Stimulated activated CD4-positive, alpha-beta T cell treated with anti-CD3 and anti-CD28 coated beads, Interleukin-4, amount 100 ng/mL, for 48 hours (primary cell): ENCODE data around the gene BCL2.
A peak's percentile ranks its signal among the peaks of the same experiment; 100 is the strongest.

Source experiments
- DNase-seq, 2 donors: peaks; one replicate each; pipeline ENCODE4 v3.0.0-alpha.2; 2020; ENCODE audit warnings: low read depth in 2 of 2

The BCL2 gene

GRCh38 chr18:63084219-63084618, 235.3 kb downstream of the BCL2 start:
- DNase-seq = no peak

- no peak for DNase-seq
These were observed 236.0 kb downstream of the BCL2 start for GRCh38 chr18:63083555-63083954.

GRCh38 chr18:63083020-63083531, 236.5 kb downstream of the BCL2 start:
- DNase-seq = no peak

GRCh38 chr18:63082366-63083019, 237.1 kb downstream of the BCL2 start:
- no peak for DNase-seq

- DNase-seq = no peak
These were observed 240.5 kb downstream of the BCL2 start for GRCh38 chr18:63079114-63079513.

- DNase-seq = no peak
These were observed 241.1 kb downstream of the BCL2 start for GRCh38 chr18:63078471-63078870.

GRCh38 chr18:63074981-63075404, 244.6 kb downstream of the BCL2 start:
- DNase-seq = peak; percentile 55 to 58

- DNase-seq = no peak
These were observed 246.1 kb downstream of the BCL2 start for GRCh38 chr18:63073481-63073880.
